H1 (cell line): ENCODE measurements around the gene KCNH1.

Experiments
- CHD2 ChIP-seq: IDR thresholded peaks from 2 replicates; pipeline ENCODE4 v1.6.1; 2012; ENCODE audit warnings: low read length, improper control_type of control experiment
- CTCF ChIP-seq, 3 experiments: IDR thresholded peaks; 1 replicate in 2 of 3; 2 replicates in 1 of 3; pipeline versions ENCODE4 v1.5.1 to v1.6.1; 2011; ENCODE audit warnings: low read length in 3 of 3, mild to moderate bottlenecking in 3 of 3, inconsistent platforms in 2 of 3, low read depth in 1 of 3, moderate library complexity in 1 of 3; ENCODE audit not compliant: insufficient read depth in 1 of 3; ENCODE audit errors: control extremely low read depth in 1 of 3
- EP300 ChIP-seq, 2 experiments: IDR thresholded peaks; 1 replicate in 1 of 2; 2 replicates in 1 of 2; pipeline ENCODE4 v1.6.1; 2011 to 2012; ENCODE audit warnings: low read depth in 2 of 2, low read length in 2 of 2, mild to moderate bottlenecking in 2 of 2, borderline replicate concordance in 1 of 2, inconsistent platforms in 1 of 2, moderate library complexity in 1 of 2
- EZH2 ChIP-seq: fragments of 200-600 bp; sonication (generic); IDR thresholded peaks from 2 replicates; pipeline ENCODE4 v1.7.1; 2012; ENCODE audit warnings: low read depth, mild to moderate bottlenecking, moderate library complexity, low read length, inconsistent platforms; ENCODE audit not compliant: severe bottlenecking
- FOSL1 ChIP-seq: IDR thresholded peaks from 2 replicates; pipeline ENCODE4 v1.6.1; 2011; ENCODE audit warnings: mild to moderate bottlenecking, low read depth, low read length, moderate library complexity; ENCODE audit not compliant: insufficient read depth
- JUND ChIP-seq: IDR thresholded peaks from 2 replicates; pipeline ENCODE4 v1.6.1; 2011; ENCODE audit warnings: mild to moderate bottlenecking, improper control_type of control experiment, low read length
- POLR2A ChIP-seq, 2 experiments: IDR thresholded peaks; 1 replicate in 1 of 2; 2 replicates in 1 of 2; pipeline ENCODE4 v1.6.1; 2011; ENCODE audit warnings: low read depth in 2 of 2, low read length in 2 of 2, mild to moderate bottlenecking in 2 of 2; ENCODE audit errors: control extremely low read depth in 1 of 2
- POLR2AphosphoS5 ChIP-seq: IDR thresholded peaks from 2 replicates; pipeline ENCODE4 v1.6.1; 2011; ENCODE audit warnings: low read depth, low read length
- RAD21 ChIP-seq, 2 experiments: IDR thresholded peaks in 1 of 2; conservative IDR thresholded peaks in 1 of 2; 2 replicates each; pipeline ENCODE4 v1.6.1; 2011; ENCODE audit warnings: low read depth in 2 of 2, low read length in 2 of 2, improper control_type of control experiment in 1 of 2, inconsistent platforms in 1 of 2, mild to moderate bottlenecking in 1 of 2, moderate library complexity in 1 of 2
- SP1 ChIP-seq: IDR thresholded peaks from 2 replicates; pipeline ENCODE4 v1.6.1; 2011; ENCODE audit warnings: low read depth, low read length
- SRF ChIP-seq: IDR thresholded peaks from 2 replicates; pipeline ENCODE4 v1.6.1; 2011; ENCODE audit warnings: mild to moderate bottlenecking, low read depth, low read length, moderate library complexity
- SUZ12 ChIP-seq: fragments of 200-600 bp; sonication (generic); IDR thresholded peaks from 2 replicates; pipeline ENCODE4 v1.6.1; 2012; ENCODE audit warnings: mild to moderate bottlenecking, inconsistent platforms, low read length, moderate library complexity, mixed read lengths
- ZNF274 ChIP-seq: IDR thresholded peaks from 2 replicates; pipeline ENCODE4 v1.7.0; 2012; ENCODE audit warnings: low read length, borderline replicate concordance; ENCODE audit errors: extremely low read depth

GRCh38 chr1:210747890-210748289, 386.1 kb downstream of the KCNH1 start:
- TF ChIP-seq CTCF (IDR thresholded peaks at IDR 0.05; ENCODE audit: control extremely low read depth in 1 of 3, insufficient read depth in 1 of 3, low read depth in 1 of 3, low read length in 3 of 3) (no peak), SUZ12 (no peak), FOSL1 (no peak), EZH2 (no peak), EP300 (IDR thresholded peaks at IDR 0.05; ENCODE audit: borderline replicate concordance in 1 of 2, low read depth in 2 of 2, low read length in 2 of 2) (no peak), SP1 (no peak), POLR2A (IDR thresholded peaks at IDR 0.05; ENCODE audit: control extremely low read depth in 1 of 2, low read depth in 2 of 2, low read length in 2 of 2) (no peak), JUND (no peak), RAD21 (IDR thresholded peaks at IDR 0.05 in 1 of 2, conservative IDR thresholded peaks at IDR 0.05 in 1 of 2; ENCODE audit: low read depth in 2 of 2, low read length in 2 of 2) (no peak), CHD2 (no peak), POLR2AphosphoS5 (no peak), ZNF274 (no peak), SRF (no peak)
